Body of pancreas (tissue), 4 donors: ENCODE measurements around the gene ZCCHC7.

Experiments used
- CTCF ChIP-seq, 7 experiments: fragments of 450-650 bp in 4 of 7; fragments of 200-600 bp in 3 of 7; sonication (generic) in 3 of 7; IDR thresholded peaks; one replicate each; pipeline ENCODE4 v1.5.1; 2016 to 2019; ENCODE audit warnings: antibody characterized with exemption in 7 of 7
- POLR2A ChIP-seq, 3 donors: fragments of 450-650 bp; IDR thresholded peaks; one replicate each; pipeline ENCODE4 v1.6.1; 2016; ENCODE audit warnings: antibody characterized with exemption in 3 of 3, mild to moderate bottlenecking in 2 of 3

GRCh38 chr9:37287317-37287716, 166.9 kb downstream of the ZCCHC7 start:
- TF ChIP-seq CTCF (IDR thresholded peaks at IDR 0.05), result no peak
- TF ChIP-seq POLR2A (IDR thresholded peaks at IDR 0.05), result no peak
